ENCODE measurements around the gene PTGR2.
A peak's percentile ranks its signal among the peaks of the same experiment; 100 is the strongest.

- TF ChIP-seq POLR2A (IDR thresholded peaks at IDR 0.05; ENCODE audit: low read length) (peak; percentile 90), GATA1 (IDR thresholded peaks at IDR 0.05; ENCODE audit: low read depth, low read length) (no peak)
These were observed 35.1 kb downstream of the PTGR2 start, which contains the start of gene ZNF410 for GRCh38 chr14:73886449-73887317.
